ENCODE data around the gene PTPRR.

DNA sequence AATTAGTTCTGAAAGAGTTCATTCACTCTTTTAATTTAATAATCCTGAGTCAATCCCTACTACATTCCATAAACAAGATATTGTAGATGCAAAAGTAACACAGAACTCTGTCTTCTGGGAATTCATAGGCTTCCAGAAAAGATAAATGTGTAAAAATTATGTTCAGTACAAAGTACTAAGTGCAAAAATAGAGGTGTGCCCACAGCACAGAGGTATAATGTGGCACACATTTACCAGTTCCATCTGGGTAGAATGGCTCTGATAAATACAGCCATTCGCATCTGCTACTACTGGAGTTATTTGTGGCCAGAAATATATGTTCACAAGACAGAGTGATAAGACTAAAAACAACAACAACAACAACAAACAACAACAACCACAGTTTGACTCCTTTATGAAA lies 171.7 kb downstream of the PTPRR start:
- TF ChIP-seq ZNF274 (IDR thresholded peaks at IDR 0.05; ENCODE audit: low read depth, low read length) (no peak), YY1 (IDR thresholded peaks at IDR 0.05; ENCODE audit: insufficient read depth, insufficient read length) (no peak)

Measured in NT2/D1 (cell line).